Cortex of kidney (tissue), 1 donor: ENCODE measurements around the gene ADTRP.
"Not testable (repeated sequence)": the region's sequence is repeated elsewhere in the genome, so short reads cannot be mapped to it uniquely, and the experiment has no call there.

Source experiments
- DNase-seq: peaks from one replicate; lab custom pipeline; 2025; lab: John Stamatoyannopoulos, UW

ADTRP gene

DNA sequence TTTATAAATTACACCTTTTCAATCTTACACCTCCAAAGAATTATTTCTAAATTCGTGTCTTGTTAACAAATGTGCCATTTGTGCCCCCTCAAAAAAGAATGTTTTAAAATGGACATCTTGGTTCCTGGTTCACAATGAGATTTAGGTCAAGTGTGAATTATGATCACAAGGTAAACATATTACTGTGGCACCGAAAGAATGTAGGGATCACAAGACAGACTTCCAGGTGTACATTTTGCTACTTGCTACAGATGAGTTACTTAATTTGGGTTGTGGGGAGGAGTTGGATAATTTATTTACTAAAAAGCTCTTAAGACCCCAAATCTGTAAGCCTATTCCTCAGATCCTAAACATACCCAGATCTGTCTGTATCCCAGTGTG is 25.0 kb upstream of the ADTRP start:
- no peak for DNase-seq

DNA sequence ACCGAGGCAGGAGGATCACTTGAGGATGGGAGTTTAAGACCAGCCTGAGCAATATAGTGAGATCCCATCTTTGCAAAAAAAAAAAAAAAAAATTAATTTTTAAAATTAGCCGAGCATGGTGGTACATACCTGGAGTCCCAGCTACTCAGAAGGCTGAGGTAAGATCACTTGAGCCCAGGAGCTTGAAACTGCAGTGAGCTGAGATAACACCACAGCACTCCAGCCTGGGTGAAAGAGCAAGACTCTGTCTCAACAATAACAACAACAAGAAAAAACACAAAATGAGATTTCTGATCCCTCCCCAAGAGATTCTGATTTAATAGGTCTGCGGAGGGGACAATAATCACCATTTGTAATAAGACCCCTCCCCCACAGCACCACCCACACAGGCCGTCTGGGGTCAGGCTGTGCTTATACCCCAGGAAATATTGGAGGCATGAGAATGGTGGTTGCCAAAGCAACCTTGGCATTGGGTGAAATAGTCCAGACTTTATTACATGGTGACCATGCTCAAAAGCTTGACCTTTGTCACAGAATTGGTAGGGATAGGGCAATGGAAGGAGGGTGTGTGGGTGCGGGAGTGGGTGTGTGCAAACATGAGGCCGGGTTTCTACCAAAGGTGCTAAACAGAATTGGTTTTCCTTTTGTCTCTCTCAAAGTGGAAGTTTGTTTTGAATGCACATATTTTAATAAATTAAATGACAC is 24.4 kb upstream of the ADTRP start:
- DNase-seq = no peak

DNA sequence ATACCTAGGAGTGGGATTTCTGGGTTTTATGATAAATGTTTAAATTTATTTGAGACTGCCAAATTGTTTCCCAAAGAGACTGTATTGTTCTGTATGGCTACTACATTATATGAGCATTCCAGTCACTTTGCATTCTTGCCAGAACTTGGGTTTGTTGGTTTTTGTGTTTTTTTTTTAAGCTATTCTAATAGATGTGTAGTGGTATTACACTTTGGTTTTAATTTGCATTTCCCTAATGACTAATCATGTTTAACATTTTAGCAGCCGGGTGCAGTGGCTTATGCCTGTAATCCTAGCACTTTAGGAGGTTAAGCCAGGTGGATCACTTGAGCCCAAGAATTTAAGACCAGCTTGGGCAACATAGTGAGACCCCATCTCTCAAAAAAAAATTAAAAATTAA is 21.9 kb upstream of the ADTRP start:
- DNase-seq = not testable (repeated sequence)

DNA sequence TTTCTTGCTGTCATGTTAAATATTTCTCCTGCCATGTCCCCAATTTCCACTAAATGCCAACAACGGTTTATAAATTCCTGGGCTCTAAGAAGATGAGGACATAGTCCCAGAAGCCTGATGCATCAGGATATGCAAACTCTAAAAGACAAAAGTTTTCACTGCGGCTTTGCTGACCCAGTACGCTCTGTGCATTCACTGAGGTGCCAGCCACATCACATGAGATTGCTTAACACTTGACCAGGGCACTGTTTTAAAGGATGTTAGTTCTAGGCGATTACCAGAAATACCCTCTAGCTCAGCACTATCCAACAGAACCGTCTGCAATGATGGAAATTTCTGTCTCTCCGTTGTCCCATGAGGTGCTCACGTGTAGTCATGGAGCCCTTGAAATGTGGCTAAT is 19.9 kb upstream of the ADTRP start:
- DNase-seq = no peak

DNA sequence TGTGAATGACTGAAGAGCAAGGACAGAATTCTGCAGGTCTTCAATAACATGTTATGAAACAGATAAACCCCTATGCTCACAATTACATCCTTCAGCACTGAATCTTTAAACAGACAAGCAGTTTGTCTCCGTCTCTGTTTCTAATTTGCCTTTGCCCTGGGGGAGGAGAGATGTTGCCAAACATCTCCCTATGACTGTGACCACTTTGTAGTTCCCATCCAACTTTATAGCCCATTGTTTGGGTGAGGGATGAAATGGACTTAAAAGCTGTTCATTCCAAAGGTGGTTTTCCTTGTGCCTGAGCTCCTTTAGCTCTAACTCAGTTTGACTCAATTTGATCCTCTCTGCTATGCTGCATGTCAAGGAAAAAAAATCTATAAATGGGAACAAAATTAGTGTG is 19.5 kb upstream of the ADTRP start:
- DNase-seq = no peak

DNA sequence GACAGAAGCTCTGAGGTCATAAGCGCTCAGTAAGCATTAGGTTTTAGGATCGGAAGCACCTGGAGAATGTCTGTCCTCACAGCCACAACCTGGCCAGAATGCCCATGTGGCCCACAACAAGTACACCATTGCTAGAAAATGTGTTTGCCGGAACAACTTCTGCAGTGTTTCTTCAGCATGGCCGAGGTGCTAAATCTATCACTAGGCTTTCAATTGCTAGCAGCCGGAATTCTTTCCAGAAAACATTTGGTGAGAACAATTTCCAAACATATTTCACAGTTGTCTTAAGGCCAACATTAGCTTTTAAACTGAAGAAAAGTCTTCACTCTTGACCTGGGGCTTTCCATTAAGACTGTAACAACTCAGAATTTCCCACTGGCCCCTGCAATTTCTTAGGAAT is 18.2 kb upstream of the ADTRP start:
- no peak for DNase-seq

DNA sequence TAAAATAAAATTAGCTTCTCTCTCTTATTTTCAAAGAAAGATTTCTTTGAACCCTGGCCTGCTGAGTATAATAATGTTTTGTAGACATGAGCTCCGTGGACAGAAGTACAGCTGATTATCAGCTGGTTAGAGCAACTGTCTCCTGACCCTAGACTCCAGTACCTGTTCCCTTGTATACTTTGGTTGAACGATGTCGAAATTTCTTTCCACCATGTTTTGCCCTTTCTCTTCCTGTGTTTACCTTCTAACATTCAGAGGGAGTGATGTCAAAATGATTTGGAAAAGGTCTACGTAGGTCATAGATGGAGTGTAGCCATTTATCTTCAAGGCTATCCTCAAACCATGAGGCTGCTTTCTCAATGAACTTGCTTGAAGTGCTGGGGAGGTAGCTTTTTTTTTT is 16.8 kb upstream of the ADTRP start:
- no peak for DNase-seq

DNA sequence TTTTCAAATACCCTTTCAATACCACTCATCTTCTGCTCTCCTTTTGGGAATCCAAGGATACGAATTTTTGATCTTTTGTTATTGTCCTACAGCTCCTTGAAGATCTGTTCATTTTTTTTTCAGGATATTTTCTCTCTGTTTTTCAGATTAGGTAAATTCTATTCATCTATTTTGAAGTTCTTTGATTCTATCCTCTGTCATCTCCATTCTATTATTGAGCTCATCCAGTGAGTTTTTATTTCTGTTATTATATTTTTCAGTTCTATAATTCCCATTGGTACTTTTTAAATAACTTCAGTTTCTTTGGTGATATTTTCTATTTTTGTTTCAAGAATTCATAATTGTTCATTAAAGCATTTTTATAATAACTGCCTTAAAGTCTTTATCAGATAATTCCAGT is 14.7 kb upstream of the ADTRP start:
- DNase-seq = no peak

DNA sequence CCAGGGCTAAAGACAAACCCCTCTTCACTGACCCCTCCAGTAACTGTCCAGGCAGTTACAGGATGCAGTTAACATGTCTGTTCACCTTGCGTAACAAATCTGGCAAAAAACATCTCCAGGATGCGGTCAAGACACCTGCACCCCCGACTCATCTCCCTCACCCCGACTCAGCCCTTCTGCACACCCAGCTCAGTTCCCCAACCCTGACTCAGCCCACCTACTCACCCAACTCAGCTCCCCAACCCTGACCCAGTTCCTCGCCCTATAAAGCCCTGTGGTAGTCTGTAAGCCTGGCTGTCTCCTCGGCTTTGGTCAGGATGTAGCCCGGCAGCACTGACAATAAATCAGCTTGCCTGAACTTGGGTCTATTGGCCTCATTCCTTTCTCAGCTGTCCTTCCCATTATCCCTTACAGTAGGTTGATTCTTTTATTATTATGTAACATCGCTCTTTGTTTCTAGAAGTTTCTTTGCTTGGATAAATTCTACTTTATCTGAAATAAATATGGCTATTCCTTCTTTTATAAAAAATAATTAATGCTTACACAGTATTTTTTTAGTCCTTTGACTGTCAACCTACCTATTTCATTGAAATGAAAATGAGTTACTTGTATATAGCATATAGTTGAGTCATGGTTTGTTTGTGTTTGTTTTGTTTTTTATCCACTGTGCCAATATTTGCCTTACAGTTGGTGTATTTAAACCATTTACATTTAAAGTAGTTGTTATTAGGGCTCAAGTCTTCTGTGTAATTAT is 12.9 kb upstream of the ADTRP start:
- DNase-seq = no peak

DNA sequence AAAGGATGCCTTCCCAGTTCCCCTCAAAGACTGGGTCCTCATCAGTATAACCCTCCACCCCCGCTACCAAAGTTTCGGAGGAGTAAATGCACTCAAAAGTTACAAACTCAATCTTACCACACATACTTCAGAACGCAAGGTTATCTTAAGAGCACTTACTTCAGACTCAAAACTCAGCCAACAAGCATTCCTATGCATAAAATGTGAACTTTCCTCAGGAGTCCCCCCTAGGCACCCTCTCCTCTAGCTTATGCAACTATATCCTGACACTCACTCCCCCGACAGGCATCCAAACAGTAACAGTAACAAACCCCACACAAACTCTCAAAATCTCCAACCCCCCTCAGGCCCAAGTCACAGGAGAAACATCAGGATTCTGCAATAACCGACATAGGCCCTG is 11.1 kb upstream of the ADTRP start:
- no peak for DNase-seq

DNA sequence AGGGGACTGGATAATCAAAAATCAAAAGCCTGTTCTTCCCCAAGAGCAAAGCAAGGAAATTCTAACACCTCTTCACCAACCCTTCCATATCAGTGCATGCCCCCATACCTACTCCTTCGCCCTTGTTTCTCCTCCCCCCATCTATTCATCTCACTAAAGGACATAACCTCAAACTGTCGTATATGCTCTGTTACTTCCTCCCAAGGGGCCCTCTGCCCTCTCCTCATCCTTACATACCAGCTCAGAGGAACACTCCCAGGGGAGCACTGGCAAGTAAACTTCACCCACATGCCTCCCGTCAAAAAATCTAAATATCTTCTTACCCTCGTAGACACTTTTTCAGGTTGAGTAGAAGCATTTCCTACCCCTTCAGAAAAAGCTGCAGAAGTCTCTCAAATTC is 9.4 kb upstream of the ADTRP start:
- DNase-seq = no peak

DNA sequence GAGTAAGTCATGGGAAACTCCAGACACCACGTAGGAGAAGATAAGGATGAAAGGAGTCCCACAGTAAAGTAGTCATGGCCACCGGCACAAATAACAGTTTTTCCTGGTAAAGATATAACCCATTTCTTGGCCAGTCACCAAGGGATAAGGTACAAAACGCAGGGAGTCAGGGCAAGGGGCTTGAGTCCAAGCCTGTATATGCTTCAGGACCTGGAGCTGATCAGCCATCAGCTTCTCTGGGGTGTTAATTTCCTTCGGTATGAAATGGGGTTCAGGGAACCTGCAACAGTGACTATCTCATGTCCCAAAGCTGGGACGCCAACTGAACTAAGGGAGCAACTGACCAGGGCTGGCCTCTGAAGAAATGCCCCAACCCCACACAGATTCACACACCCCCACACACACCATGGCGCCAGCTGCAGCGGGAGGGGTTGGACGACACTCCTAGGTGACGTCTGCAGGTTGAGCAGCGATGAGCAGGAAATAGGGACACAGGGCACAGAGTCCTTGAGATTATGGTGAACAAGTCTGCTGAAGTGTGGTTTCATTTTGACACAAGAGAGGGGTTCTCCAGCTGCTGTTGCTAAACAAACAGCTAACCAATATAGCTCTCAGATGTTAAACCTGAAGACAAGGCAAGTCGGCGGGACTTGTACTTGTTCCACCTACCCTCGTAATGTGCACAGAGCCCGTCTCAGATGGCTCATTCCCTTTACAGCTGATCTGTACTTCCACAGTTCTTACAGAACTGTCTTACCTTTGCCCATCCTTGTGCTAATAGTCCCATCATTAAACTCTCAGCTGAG is 7.4 kb upstream of the ADTRP start:
- no peak for DNase-seq

DNA sequence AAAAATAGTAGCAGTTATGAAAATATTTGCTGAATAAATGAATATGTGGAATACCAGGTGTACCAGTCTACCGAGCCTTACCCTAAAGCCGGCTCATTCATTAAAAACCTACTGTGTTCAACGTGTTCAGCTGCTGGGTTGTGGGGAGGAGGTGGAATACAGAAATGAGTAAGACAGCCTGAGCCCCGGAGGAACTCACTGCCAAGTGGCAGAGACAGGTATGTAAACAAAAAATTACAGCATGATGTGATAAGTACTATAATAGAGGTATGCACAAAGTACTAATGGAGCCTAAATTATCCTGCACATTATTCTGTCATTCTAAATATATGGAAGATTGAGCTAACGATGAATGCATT is 6.8 kb upstream of the ADTRP start:
- no peak for DNase-seq

DNA sequence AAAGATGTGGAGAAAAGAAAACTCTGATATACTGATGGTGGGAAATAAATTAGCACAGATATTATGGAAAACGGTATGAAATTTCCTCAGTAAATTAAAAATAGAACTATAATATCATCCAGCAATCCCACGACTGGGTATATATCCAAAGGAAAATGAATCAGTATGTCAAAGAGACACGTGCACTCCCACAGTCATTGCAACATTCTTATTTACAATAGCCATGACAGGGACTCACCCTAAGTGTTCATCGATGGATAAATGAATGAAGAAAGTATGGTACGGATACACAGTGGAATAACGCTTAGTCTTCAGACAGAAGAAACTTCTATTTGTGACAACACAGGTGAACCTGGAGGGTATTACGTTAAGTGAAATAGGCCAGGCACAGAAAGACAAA is 5.7 kb upstream of the ADTRP start:
- no peak for DNase-seq

DNA sequence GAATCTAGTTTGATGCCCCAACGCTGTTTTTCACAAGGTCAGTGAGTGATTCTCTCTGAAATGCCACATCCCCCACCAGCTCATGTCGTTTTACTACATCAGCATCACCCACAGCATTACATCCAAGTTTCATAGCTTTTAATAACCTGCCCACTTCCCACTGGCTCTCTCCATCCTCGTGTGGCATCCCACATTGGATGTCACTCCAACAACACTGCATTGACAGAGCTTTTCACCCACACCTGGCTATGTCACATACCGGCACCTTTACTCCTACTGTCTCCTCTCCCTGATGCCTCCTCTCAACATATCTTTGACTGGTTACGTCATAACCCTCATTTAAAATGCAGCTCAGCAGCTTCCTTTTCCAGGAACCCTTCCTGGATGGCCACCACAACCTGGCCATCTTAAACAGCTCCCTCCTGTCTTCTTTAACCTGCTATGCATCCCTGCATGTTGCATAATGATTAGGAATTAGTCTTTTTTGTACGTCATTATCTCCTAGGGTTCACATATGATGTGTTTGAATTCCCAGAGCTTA is 5.0 kb upstream of the ADTRP start:
- DNase-seq = no peak

DNA sequence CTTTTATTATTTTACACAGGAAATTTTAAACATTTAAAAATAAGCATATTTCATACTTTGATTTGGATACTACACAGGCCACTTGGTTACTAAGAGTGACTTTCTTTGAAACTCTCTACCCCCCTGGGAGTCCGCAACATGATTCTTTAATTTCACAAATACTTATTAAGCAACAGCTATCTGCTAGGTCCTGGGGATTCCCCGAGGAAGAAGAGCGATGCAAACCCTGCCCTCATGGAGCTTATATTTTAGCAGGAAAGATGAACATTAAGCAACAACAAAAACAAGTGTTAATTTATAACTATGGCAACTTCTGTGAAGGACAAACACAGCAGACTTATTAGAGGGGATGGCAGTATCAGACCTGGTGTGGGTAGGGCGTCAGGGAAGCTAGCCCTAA is 3.9 kb upstream of the ADTRP start:
- no peak for DNase-seq

DNA sequence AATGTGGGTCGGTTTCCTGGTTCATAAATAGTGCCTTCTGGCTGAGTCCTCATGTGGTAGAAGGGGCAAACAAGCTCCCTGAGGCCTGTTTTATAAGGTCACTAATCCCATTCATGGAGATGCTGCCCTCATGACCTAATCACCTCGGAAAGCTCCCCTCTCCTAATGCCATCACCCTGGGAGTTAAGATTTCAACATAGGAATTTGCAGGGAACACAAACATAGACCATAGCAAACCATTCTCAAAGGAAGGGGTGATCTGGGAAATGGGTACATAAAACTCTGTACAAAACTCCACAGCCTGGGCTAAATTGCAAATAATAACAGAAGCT is 1.5 kb upstream of the ADTRP start:
- DNase-seq = no peak

DNA sequence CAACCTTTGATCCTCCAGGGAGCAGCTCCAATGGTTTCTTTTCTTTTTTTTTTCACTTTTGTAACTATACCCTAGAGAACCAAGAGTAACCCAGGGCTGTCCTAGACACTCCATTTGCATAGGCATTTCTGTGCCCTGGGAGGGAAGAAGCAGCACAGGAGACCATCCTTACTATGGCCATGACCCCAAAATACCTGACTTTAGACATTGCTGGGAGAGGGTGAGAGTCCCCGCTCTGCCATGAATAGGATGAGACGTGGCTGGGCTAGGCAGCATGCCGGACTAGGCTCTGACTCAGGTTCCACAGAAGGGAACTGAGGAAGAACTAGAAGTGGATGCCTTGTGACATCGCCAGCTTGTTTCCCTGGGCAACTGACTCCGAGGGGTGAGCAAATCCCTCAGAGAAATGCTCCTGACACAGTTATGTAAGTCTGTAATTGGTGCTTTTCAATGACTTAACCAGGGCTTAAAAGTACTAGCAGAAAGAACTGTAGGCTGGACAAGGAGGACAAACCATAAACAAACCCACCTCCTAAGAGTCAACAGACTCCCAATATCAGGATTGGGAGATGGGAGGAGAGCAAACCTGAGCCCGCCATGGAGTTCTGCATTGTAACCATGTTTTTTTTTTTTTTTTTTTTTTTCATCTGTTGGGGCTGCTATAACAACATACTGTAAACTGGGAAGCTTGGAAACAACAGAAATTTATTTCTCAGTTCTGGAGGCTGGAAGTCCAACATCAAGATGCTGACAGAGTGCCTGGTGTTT is 910 bp upstream of the ADTRP start:
- no peak for DNase-seq

DNA sequence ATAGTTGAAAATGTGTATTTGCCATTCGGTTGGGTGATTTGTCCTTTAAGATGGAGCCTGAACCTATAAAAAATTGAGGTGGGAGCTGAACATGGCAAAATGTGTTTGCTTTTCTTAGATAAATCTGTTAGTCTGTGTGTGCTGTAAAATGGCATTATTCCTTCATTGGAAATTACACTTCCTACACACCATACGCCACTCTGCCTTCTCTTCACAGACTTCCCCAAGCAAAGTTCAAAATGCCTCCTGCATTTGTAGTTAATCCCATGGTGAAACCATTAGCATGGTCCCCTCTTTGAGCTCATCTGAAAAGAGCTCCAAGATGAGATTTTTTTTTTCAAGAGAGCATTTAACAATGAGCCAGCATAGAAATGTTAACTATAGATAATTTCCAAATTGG is 567 bp downstream of the ADTRP start:
- DNase-seq = no peak

DNA sequence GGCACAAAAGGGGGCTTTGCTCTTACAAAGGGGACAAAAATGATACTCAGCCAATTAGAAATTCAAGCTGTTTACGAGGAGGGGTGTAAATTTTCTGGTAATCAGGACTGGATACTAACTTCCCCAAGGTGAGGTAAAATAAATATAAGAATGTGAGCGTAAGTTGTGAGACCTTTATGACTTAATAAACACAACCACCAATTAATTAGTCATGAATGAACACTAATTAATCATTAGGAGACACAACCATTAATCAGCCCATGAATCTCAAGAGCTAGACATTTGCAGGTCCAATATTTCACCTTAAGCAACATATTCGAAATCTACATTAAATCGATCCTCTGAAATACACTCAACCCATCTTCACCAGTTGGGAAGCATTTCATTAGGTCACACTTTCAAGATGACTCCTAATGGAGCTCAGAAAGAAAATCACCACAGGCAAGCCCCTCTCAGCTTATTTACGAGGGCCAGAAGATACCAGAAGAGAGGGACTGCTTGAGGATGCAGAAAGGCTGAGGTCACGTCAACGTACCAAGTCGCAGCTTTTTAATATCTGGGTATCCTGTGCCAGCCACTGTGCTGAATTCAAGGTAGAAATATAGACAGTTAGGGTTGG is 2.7 kb downstream of the ADTRP start:
- DNase-seq = no peak

DNA sequence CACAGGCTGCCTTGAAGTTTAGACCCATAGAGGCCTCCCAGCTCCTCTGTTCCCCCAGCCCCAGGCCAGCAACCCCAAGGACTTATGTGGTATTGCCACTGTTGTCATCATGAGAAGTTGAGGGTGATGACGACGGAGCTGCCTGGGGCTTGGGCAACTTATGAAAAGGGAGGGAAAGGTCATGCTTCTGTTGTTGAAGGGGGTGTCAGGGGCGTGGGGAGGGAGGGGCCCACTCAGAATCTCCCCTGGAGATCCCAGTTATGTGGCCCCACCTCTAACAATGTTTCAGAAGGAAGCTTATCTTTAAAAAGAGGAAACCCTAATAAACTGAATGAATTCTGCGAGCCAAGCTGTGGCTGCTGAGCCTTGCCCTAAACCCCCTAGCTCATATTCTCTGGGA is 4.2 kb downstream of the ADTRP start:
- no peak for DNase-seq

DNA sequence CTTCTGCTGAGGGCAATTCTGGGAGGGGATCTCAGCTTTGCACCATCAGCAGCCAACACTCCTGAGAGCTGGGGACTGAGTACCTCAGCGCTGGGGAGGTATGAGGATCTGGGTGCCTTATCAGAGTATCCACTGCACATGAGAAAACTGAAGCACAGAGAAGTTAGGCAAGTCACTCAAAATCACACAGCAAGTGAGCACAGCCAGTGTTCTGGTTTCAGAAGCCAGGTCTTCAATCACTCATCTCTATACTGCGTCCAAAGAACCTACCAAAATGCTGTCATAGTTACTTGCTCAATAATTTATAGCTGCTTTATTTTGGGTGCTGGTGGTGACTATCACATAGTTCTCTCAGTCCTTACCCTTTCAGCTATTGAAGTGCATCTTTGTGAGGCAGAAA is 5.0 kb downstream of the ADTRP start:
- no peak for DNase-seq
